Measurements from ENCODE around the gene CCDC93.
"Not testable (repeated sequence)": the region's sequence is repeated elsewhere in the genome, so short reads cannot be mapped to it uniquely, and the experiment has no call there.

Gene CCDC93

DNA sequence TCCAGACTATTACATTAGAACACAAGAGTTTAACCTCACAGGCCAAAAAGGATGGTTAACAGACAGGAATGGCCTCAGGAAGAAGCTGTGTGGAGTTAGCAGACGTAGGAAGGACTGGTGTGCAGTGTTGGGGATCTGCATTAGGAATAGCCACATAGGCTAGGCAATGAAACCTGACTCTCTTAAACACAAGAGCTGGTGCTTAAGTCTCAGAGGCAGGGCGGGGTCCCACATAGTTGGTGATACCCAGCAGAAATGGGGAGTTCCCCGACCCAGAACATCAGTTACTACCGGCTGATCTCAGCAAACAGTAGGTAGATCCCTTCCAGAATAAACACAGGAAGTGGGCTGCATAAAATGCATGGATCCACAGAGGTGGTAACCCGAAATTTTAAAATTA, 64.1 kb downstream of the CCDC93 start:
- no peak for DNase-seq

DNA sequence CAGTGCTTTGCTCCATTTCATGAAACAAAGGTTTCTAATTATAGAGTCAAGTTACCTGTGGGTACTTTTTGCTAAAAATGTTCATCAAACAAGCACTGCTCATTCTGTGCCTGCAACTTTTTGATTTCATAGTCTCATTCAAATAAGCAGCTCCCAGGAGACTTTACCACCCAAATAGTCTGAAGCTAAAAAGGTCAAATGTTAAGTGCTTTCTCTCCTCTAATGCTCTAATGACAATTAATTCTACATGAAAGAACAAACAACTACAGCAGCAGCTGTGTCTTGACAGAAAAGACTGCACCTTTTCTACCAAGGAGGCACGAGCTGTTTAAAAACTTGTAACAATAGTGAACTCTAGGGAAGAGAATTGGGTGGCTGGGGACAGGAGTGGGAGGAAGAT, 65.3 kb downstream of the CCDC93 start:
- no peak for DNase-seq

DNA sequence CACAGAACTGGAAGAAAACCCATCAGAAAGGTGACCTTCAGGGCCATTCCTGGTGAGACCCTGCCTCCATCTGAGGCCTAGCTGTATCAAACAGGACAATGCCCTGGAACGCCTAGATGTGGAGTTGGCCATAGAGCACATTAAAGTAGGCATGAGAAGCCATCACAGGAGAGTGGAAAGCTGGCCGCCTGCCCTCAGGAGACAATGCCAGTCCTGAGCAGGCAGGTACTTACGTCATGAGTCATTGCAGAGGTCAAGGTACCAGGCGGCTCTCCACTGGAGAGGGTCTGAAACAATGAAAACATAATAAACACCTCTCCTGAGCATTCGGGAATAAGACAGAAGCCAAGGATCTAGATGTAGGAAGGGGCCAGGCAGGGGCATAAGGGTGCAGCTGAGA, 68.6 kb downstream of the CCDC93 start:
- DNase-seq = no peak

DNA sequence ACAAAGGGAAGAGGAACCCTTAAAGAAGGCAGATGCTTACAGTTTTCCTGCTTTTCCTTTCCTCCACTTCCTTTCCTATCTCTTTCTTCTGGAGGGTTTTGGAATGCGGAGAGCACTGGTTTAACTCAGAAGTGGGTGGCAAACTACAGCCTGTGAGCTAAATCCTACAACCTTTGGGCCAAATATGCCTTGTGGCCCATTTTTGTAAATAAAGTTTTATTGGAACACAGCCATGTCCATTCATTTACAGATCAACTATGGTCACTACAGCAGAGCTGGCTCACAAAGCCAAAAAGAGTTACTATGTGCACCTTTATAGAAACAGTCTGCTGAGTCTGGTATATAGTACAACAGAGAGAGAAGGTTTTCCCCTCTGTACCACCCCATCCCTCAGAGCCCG, 69.1 kb downstream of the CCDC93 start:
- DNase-seq = no peak

DNA sequence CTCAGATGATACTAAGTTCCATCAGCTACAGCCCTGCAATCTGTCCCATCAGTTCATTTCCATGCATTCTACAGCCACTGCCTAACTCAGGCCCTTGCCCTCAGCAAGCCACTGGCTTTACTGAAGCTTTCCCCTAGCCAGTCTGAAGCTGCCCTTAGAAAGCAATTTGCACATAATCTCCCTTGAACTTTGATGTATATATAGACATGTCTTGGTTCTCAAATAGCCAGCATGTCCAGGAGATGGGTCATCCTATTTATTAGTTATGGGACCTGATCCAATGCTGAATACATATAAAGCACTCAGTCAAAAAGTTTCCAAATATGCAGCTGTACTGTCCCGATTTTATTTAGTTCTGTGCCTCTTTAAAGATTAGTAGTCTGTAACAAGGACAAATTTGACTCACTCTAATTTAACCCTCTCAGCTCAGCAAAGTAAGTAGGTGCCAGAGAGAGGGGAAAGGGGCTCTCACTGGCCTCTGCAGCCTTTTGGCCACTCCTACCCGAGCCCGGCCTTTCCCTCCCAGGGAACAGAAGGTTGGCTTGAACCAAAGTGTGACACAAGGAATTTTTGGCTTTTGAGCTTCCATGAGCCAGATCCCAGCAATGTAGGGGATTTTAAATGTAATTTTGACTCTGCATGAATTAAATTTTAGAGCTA, 70.7 kb downstream of the CCDC93 start:
- DNase-seq = no peak

DNA sequence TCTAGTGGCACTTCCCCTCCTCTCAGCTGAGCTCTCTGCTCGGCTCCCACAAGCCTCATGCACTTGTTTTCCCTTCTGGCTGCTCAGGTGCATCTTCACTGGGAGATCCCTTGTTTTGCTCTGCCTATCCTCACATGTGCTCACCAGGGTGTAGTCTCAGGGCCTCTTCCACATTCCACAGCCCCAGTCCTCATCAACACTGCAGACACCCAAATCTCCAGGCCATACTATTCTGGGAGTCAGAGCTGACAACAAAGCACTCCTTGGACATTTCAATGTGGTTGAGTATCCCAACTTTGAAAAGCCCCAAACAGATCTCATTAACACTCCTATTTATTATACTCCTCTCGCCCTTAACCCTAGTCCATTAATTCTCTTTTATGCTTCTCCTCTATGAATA, 71.3 kb downstream of the CCDC93 start:
- no peak for DNase-seq

DNA sequence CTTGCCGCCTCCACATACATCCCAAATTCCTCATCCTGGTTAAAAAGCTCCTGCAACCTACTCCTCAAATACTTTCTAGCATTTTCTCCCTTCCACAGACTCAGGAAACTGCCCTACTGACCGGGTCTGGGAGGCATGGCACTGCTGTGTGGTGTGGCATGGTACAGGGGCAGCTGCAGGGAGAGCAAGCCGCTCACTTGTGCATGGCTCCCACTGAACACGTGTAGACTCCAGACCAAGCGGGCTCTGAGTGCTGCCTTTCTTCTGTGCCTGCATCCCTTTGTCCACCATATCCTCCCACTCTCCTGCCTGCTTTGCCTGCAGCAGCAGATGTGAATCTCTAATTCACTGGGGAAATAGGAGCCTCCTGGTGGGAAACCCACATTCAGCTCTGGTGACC, 72.2 kb downstream of the CCDC93 start:
- no peak for DNase-seq

DNA sequence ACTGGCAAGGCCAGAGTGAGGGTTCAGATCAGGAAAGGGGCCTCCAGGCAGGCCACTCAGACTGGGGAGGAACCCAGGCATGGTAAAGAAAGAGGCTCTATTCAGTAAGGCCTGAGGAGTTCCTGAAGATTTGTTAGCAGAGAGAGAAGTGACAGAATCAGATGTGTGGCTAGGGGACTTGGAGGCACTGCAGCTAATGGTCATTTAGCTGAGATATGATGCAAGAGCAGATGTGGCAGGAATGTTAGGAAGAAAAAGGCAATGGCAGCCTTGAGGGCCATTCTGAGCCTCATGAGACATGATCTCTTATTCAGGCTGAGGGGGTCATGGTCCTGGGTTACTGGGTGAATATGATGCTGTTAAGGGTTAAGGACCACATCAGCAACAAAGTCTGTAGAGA, 73.4 kb downstream of the CCDC93 start:
- DNase-seq = no peak

DNA sequence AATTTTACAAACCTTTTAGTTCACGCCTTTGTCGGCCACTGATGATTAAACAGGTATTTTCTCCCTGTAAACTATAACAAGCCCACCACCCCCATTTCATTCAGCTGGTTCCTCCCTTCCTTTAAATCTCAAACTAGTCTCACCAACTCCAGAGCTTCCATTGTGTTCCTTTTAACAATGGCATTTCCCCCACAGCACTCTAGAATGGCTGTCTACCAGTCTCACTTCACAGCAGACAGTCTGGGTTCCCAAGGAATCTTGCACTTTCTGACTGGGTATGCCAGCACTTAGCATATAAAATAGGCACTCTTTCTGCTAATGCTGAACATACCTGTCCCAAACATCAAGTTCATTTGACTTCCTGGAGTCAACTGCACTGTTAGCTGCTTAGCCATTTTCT, 75.3 kb downstream of the CCDC93 start:
- DNase-seq = no peak

DNA sequence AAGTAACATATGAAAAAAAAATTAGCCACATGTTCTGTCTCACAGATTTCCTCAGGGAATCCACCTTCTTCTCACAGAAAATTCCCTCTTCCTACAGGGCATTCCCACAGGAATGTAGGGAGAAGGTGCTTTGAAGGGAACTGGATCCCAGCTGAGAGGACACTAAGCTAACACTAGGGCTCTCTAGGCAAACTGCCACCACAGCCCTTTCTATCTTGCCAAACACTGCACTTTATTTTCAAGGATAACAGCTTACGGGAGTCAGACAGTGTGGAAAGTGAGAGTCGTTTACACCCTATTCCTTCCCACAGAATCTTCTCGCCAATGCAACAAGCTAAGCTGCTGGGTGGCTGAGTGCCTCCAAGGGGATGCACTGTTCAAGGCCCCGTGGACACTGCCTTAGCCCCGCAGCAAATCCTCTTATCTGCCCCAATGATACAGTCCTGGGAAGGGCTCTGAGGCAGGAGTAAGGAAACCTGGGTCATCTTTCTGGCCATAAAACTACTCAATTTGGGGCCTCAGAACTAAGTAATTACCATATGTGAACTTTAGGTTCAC, 76.9 kb downstream of the CCDC93 start:
- no peak for DNase-seq

DNA sequence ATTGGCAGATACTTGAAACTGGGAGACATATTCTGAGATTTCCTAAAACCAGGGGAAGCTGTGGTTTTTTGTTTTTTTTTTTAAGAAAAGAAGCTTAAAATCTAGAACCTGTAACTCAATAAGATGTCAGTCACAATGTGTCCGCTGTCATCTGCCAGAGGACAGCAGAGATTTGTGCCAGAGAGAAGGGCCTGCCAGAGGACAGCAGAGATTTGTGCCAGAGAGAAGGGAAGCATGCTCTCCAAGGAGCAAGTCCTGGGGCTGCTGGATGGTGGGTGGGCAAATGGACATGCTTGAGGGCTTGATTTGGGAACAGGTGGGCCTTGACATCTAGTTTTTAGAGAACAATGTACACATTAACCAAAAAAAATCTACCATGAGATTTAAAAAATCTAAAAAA, 77.9 kb downstream of the CCDC93 start:
- no peak for DNase-seq

DNA sequence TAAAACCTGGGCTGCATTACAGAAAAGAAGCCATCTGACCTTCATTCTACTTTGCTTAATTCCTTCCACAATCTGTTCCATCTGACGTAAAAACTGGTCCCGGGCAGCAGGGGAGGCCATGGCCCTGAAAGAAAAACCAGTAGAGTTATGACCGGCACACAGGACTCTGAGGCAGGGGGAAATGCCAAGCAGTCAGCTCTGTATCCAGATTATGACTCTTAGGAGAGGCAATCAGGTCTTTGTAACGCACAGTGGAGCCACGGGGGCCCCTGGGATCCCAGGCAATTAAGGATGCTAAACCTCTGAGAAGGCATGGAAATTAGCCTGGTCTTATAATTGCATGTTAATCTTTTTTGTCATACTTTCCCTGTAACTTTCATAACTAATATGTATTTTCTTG, 78.4 kb downstream of the CCDC93 start:
- DNase-seq = no peak

DNA sequence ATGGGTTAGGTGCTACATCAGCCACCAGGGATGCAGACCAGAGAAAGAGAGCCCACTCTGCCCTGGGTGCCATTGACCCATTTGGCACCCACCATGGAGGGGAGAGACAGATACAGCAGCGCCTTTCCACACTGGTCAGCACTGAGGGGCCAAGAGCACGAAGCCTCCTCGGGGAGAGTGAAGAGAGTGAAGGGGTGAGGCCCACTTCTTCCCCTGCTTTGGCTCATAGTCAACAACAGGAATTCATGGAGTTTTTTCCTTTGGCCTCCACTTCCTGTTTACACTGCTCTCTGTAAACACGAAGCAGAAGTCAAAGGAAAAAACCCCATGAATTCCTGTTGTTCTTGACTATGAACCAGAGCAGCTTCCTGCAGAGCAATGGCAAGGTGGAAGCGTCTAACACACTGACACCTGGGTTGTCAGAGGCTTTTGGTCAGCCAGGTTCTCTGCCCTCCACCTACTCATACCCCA, 80.0 kb downstream of the CCDC93 start:
- no peak for DNase-seq

DNA sequence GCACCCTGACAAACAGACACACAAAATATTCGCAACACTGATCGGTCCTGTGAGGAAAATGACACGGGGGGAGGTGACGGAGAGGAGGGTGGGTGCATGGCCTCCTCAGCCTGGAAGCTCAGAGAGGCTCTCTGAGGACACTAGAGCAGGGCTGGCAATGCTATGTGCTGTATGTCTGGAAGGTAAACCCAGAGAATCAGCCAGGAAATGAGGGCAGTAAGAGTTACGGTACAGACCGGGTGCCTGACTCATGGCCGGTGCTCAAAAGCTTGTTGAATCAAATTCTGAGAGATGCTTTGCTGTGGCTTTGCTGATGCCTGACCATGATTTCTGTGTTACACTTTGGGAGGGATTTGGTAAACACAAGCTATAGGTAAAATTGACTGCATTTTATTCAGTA, 81.9 kb downstream of the CCDC93 start:
- DNase-seq = no peak

DNA sequence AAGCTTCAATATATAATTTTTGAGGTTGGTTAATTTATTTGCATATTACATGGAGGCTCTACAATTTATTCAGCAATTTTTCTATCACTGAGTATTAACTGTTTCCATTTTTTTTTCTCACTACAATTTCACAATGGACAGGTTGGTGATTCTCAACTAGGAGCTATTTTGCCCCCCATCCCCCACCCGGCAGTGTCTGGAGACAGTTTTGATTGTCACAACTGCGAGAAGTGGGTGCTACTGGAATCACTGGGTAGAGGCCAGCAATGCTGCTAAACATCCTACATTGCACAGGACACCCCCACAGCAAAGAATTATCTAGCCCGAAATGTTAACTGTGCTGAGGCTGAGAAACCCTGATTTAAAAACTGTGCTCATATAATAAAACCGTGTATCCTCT, 82.6 kb downstream of the CCDC93 start:
- DNase-seq = no peak

DNA sequence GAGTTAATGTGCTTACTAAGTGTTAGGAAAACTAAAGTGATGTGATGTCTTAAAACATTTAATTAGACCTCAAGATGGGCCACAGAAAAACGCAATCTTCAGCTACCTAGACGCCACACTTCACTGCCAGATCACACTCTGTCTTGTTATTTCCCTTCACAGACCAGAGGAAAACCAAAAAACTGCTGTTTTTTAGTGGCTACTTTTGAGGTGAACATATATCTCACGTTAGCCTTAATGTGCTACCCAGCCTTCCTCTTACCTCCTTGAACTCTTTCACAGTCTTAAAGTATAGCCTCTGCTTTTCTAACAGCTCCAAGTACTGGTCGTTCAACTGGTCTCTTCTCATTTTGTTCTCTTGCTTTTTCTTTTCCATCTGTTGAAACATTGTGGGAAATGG, 83.1 kb downstream of the CCDC93 start:
- DNase-seq = no peak

DNA sequence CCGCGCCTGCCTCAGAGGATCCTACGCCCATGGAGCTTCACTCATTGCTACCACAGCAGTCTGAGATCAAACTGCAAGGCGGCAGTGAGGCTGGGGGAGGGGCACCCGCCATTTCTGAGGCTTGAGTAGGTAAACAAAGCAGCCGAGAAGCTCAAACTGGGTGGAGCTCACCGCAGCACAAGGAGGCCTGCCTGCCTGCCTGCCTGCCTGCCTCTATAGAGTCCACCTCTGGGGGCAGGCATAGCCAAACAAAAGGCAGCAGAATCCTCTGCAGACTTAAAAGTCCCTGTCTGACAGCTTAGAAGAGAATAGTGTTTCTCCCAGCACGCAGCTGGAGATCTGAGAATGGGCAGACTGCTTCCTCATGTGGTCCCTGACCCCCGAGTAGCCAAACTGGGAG, 90.4 kb downstream of the CCDC93 start:
- not testable (repeated sequence) for DNase-seq

DNA sequence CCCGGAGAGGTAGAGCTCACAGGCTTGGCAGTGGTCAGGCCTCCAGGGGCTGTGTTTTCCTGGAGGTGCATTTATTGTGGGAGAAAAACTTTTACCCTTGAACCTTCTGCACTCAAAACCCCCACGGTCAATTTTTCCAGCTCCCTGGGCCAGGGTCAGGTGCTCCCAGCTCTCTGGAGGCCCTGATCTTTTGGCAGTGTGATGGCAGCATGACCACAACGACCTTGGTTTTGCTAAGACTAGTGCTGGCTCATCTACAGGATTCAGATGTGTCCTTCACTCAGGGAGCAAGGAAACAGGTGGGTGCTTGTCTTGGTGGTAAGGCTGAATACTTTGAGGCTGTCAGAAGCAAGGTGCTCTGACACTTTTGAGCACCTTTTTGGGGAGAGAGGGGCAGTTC, 92.3 kb downstream of the CCDC93 start:
- DNase-seq = no peak

DNA sequence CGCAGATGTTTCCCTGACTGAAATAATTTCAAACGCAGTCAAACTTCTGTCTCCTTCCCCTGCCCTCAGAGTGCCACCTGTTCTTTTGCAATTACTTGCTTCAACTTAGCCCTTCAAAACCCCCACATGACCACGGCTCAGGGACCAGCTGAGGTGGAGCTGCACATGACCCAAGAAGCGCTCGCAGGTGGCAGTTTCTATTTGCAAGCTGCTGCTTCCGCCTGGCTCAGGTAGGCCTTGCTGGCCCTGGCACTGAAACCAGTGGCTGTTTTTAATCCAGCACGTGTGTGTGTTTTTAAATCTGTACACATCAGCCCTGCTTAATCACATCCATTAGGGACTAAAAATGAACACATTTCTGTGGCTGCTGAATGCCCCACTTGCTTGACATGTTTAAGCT, 95.3 kb downstream of the CCDC93 start:
- no peak for DNase-seq

DNA sequence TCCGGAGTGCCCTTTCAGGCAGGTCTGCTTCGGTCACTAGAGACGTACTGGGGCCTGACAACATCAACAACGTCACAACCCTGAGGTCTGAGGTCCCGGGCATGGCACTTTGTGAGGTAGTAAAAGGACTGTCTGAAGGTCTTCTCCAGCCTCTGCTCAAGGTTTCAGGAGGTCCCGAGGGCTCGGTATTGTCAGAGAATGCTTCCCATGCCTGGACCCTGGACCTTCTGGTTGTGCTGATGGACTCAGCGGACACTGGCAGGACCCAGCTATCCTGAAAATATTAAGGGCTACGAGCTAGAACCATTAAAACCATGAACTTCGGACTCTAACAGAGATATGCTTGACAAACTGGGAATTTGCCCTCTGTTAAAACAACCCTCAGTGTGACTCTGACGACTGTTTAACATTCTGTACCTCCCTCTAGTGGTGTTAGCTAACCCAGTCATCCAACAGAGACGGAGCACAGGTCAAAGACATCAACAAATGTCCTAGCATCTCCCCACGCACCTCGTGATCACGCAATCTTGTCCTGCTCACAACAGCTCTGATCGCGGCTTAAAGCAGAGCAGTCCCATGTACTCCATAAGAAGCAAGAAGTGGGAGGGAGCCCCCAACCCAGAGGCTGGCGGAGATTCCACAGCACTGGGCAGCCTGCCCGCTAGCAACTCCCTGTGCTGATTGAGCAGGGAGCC, 96.5 kb downstream of the CCDC93 start:
- no peak for DNase-seq

DNA sequence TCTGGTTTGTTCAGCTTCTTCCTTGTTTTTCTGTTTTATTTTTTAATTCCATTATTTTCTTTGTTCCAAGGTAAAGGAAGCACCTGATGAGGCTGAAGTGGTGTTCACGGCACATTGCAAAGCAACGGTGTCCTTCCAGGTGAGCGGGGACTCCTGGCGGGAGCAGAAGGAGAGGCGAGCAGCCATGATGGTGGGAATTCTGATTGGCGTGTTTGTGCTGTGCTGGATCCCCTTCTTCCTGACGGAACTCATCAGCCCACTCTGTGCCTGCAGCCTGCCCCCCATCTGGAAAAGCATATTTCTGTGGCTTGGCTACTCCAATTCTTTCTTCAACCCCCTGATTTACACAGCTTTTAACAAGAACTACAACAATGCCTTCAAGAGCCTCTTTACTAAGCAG, 110.9 kb downstream of the CCDC93 start:
- DNase-seq = no peak

DNA sequence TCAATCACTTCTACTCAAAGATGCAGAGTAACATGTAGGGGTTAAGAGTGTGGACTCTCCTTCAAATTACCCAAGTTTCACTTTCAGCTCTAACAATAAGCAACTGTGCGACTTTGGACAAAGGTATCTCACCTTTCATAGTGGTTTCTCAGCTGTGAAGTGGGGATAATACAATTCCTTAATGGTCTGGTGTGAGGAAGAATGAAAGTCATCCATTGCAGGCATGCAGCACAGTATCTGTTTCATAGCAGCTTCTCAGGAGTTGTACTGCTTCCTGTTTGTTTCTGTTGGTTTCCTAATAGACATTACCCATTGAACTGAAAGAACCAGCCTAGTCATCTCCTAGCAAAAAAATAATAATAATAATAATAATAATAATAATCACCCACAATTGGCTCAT, 125.0 kb downstream of the CCDC93 start:
- no peak for DNase-seq

DNA sequence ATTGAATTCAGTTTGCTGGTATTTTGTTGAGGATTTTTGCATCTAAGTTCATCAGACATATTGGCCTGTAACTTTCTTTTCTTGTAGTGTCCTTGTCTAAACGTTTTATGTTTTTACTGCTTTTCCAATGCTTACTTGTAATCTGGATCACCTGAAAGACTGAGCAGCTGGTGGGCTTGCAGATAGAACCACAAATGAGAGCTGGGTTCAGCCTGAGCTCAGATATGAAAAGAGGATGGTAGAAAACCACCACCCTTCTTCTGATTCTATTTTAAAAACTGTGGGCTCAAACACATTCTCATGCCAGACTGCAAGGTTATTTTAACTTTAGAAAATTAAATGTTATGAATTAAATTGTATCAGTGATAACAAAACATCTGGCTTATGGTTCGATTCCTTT, 128.6 kb downstream of the CCDC93 start:
- DNase-seq = no peak

DNA sequence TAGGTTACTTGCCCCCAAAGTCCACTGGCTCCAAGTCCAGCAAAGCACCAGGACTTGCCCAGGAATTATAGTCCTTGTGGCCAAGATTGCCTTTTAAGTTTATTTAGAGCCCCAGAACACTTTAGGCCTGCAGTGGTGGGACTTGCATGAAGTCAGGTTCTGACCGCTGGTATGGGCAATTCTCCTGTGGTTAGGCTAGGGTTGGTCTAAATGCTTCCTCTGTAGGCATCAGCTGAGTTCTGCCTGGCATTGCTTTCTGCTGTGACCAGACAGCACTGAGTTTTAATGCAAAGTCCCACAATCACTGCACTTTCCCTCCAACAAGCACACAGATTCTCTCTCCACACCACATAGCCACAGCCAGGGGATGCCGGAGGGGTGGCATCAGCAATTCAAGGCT, 134.9 kb downstream of the CCDC93 start:
- no peak for DNase-seq

DNA sequence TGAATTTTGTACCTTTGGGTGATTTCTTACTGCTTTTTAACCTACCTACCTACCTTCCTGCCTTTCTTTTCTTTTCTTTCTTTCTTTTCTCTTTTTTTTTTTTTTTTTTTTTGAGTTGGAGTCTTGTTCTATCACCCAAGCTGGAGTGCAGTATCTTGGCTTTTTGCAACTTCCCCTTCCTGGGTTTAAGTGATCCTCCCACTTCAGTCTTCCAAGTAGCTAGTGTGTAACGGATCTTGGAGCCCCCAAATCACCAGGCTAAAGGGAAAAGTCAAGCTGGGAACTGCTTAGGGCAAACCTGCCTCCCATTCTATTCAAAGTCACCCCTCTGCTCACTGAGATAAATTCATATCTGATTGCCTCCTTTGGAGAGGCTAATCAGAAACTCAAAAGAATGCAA, 138.1 kb downstream of the CCDC93 start:
- DNase-seq = no peak

All from SIG-M5 (cell line).